ENCODE measurements around the gene TAS2R7.

DNA sequence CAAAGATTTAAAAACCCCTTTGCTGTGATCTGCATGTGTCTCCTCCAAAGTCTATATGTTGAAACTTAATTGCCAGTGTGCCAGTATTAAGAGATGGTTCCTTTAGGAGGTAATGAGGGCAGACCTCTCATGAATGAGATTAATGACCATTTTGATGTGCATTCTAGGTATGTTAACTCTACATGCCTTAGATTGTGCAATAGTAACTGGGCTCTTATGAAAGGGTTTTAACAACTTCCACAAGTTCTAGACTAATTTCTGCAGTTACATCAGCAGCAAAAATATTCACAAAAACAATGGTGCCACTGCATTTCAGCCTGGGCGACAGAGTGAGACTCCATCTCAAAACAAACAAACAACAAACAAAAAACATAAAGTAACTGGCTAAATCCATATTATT, 27.6 kb upstream of the TAS2R7 start:
- TF ChIP-seq ZNF121 (tag by site-specific recombination; IDR thresholded peaks at IDR 0.05) (no peak), ZNF629 (tag by site-specific recombination; IDR thresholded peaks at IDR 0.05) (no peak), TCF7L2 (IDR thresholded peaks at IDR 0.05; ENCODE audit: borderline replicate concordance, low read depth, low read length) (no peak), TRIM28 (IDR thresholded peaks at IDR 0.05; ENCODE audit: borderline replicate concordance, low read length) (no peak), ZNF266 (tag by site-specific recombination; IDR thresholded peaks at IDR 0.05; ENCODE audit: low read depth) (no peak), ZNF426 (tag by site-specific recombination; IDR thresholded peaks at IDR 0.05) (no peak), MEIS1 (CRISPR knock-in tag; IDR thresholded peaks at IDR 0.05; ENCODE audit: borderline replicate concordance) (no peak)
- TF ChIP-seq, protein P1, sequence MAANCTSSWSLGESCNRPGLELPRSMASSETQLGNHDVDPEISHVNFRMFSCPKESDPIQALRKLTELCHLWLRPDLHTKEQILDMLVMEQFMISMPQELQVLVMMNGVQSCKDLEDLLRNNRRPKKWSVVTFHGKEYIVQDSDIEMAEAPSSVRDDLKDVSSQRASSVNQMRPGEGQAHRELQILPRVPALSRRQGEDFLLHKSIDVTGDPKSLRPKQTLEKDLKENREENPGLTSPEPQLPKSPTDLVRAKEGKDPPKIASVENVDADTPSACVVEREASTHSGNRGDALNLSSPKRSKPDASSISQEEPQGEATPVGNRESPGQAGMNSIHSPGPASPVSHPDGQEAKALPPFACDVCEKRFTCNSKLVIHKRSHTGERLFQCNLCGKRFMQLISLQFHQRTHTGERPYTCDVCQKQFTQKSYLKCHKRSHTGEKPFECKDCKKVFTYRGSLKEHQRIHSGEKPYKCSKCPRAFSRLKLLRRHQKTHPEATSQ (tag by site-specific recombination; IDR thresholded peaks at IDR 0.05), result no peak
- TF ChIP-seq, protein P2, sequence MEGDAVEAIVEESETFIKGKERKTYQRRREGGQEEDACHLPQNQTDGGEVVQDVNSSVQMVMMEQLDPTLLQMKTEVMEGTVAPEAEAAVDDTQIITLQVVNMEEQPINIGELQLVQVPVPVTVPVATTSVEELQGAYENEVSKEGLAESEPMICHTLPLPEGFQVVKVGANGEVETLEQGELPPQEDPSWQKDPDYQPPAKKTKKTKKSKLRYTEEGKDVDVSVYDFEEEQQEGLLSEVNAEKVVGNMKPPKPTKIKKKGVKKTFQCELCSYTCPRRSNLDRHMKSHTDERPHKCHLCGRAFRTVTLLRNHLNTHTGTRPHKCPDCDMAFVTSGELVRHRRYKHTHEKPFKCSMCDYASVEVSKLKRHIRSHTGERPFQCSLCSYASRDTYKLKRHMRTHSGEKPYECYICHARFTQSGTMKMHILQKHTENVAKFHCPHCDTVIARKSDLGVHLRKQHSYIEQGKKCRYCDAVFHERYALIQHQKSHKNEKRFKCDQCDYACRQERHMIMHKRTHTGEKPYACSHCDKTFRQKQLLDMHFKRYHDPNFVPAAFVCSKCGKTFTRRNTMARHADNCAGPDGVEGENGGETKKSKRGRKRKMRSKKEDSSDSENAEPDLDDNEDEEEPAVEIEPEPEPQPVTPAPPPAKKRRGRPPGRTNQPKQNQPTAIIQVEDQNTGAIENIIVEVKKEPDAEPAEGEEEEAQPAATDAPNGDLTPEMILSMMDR (tag by site-specific recombination; IDR thresholded peaks at IDR 0.05), result no peak
- TF ChIP-seq, protein P3, sequence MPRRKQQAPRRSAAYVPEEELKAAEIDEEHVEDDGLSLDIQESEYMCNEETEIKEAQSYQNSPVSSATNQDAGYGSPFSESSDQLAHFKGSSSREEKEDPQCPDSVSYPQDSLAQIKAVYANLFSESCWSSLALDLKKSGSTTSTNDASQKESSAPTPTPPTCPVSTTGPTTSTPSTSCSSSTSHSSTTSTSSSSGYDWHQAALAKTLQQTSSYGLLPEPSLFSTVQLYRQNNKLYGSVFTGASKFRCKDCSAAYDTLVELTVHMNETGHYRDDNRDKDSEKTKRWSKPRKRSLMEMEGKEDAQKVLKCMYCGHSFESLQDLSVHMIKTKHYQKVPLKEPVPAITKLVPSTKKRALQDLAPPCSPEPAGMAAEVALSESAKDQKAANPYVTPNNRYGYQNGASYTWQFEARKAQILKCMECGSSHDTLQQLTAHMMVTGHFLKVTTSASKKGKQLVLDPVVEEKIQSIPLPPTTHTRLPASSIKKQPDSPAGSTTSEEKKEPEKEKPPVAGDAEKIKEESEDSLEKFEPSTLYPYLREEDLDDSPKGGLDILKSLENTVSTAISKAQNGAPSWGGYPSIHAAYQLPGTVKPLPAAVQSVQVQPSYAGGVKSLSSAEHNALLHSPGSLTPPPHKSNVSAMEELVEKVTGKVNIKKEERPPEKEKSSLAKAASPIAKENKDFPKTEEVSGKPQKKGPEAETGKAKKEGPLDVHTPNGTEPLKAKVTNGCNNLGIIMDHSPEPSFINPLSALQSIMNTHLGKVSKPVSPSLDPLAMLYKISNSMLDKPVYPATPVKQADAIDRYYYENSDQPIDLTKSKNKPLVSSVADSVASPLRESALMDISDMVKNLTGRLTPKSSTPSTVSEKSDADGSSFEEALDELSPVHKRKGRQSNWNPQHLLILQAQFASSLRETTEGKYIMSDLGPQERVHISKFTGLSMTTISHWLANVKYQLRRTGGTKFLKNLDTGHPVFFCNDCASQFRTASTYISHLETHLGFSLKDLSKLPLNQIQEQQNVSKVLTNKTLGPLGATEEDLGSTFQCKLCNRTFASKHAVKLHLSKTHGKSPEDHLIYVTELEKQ (tag by site-specific recombination; IDR thresholded peaks at IDR 0.05; ENCODE audit: borderline replicate concordance), result no peak
